Measurements from ENCODE around the gene NKD1.

The NKD1 gene

DNA sequence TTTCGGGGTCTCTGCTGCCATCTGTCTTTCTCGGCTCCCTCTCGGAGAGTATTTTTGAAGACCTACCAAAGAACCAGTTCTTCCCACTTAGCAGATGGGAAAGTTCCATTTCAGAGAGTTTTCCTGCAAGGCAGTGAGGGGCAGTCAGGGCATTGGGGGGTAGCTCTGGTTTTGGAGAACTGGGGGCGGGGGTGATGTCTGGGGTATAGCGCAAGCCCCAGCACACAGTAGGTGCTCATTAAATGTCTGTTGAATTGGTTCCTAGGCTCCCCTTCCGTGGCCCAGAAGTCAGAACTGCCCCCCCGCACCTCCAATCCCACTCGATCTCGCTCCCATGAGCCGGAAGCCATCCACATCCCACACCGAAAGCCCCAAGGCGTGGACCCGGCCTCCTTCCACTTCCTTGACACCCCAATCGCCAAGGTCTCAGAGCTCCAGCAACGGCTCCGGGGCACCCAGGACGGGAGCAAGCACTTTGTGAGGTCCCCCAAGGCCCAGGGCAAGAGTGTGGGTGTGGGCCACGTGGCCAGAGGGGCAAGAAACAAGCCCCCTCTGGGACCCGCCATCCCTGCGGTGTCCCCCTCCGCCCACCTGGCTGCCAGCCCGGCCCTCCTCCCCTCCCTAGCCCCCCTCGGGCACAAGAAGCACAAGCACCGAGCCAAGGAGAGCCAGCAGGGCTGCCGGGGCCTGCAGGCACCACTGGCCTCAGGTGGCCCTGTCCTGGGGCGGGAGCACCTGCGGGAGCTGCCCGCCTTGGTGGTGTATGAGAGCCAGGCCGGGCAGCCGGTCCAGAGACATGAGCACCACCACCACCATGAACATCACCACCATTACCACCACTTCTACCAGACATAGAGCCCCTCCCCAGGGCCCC is 85.0 kb downstream of the NKD1 start:
- no peak for FAIRE-seq

DNA sequence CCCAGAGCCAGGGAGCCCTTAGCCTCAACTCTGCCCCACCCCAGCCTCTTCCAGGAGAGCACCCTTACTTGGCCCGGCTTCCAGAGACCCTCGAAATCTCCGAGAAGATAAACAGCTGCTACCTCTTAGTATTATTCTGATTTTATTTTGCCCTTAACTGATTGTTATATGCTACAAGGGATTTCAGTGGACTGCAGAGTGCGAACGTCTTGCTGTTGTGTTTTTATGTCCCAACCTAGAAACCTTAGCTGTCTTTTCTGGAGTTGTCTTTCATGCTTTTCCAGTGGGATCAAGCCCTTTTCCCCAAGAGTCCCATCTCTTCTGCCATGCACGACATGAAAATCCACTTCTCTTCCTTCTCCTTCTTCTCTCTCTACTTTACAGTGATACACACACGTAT is 85.9 kb downstream of the NKD1 start:
- FAIRE-seq: no peak

DNA sequence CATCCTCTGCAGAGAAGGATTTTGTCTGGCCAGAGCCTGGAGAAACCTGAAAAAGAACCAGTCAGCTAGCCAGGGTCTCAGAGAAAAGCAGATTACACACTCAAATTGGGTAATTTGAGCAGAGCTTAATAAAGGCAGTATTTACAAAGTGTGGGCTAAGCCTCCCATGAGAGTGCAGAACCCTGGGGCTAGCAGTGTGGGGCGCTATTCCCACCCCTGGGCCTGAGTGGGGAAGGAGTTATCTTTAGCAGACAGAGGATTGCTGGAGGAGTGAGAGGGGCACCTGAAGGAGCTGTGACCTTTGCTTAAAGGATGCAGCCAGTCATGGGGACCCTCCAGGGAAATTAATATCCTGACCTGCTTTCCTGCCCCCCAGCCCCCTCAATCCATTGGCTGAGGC is 86.8 kb downstream of the NKD1 start:
- FAIRE-seq: no peak

DNA sequence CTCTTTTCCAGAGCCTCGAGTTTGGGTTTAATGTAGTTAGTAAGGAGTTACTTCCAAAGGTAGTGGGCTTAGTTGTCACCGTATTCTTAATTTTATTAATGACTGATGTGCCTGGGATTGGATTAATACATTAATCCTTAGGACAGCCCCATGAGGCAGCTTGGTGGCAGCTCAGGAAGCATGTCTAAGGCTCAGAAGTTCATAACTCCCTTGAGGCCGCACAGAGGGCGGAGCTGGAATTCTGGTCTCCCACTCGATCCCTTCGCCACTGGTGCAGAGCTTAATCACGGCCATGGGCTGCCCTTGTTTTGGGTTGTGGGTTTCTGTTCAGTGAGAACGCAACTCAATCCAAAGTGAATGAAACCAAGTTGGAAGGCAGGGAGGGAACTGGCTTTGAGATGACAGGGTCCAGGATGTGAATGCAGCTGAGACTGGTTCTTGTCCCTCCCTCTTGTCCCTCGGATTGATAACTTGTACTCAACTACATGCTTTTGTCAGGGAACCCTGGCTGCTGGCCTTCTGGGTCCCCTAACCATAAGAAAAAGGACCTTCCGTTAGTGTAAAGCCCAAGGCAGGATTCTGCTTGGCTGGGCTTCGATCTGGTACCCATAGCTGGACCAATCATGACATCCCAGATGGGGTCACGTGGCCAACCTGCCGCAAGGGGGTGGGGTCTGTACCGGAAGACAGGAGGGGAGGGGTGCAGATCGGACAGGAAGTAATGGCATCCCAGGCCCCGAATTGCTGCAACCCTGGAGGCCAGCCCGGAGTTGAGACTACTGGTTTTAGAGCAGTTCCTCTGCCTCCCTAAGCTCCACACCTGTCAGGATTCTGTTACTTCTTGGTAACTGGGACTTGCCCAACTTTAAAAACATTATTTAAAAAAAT is 87.6 kb downstream of the NKD1 start:
- FAIRE-seq: no peak

DNA sequence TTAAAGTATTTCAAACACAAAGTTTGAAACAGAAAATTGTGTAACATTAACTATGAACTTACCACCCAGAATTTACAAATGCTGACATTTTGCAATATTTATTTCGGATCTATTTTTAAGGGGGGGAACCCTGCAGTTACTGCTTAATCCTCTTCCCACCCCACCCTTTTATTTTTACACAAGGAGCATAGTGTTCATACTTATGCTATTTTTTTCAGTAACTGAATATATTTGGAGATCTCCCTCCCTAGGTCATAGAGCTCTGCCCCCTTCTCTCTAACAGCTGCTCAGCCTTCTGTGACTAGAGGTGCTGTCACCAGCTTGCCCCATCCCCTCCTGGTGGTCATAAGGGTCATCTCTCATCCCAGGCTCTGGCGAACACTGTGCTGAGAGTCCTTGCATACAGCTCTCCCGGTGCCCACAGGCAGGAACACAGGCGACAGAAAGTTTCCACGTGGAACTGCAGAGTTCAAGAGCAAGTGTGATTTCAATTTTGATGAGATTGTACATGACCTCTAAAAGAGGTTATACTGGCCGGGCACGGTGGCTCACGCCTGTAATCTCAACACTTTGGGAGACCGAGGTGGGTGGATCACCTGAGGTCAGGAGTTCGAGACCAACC is 88.7 kb downstream of the NKD1 start:
- FAIRE-seq: no peak

DNA sequence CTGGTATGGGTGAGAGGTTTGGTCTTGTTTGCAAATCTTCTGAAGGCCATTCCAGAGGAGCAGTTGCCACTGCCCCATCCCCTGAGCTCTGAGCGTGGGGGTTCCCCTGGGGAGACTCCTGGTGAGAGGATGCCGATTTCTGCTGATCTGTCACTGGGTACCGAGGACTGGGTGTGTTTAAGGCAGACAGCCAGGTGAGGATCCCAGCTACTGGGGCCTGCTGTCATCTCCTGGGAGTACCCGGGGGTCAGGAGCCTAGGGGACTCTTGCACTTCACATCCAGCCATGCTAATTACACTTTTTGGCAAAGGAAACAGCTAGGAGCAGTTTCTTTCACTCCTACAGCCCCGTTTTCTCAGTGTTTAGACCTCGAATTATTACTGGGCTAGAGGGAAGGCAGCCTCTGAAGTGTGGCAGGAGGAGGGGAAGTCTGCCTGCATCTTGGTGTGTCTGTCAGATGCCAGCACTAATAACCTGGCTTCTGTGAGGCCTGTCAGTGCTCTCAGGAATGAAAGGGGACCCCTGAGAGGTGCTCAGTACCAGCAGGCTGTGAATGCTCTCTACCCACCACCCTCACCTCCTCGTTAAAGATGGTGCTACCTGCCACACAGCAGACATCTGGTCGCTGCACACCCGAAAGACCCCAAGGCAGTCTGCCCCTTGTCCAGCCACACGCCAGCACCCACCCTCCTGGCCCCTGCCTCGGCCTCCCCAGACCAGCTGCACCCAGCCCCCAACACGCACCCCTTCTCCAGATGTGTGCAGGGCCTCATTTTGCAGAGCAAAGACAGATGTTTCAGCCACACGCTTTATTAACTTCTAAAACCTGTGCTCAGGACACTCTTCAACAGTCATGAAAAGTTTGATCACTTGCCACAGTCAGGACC is 89.8 kb downstream of the NKD1 start:
- FAIRE-seq: no peak

DNA sequence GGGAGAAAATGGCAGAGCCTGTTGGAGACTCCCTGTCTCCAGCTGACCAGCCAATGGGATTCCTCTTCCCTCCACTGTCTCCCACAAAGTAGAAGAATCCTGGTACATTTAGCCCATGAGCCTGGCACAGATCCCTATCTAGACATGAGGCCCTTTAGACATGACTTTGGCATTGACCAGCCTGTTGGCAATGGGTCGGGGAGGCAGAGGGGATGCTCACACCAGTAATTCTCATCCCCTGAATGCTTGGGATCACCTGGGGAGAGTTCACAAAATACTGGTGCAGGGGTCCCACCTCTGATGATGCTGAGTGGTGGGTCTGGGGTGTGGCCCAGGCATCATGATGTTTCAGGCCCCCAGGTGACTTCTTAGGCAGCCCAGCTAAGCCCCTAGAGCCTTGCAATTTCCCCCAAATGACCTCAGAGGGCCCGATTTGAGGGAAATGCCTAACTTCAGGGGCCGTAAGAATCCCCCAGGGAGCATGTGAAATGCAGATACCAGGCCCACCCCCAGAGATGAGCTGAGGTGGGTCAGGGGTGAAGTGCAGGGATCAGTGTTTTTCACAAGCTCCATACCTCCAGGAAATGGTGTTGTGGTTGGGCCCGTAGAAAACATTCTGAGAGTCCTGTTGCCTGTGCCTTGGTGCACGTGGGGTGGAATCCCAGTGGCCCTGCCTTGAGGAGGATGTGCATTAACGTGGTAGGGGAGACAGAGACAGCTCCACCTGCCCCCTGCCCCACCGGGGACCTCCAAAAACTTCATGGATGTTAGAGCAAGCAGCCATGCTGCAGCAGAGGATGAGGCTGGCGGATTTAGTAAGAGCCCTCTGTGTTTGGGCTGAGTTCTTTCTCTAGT is 90.8 kb downstream of the NKD1 start:
- FAIRE-seq: no peak

DNA sequence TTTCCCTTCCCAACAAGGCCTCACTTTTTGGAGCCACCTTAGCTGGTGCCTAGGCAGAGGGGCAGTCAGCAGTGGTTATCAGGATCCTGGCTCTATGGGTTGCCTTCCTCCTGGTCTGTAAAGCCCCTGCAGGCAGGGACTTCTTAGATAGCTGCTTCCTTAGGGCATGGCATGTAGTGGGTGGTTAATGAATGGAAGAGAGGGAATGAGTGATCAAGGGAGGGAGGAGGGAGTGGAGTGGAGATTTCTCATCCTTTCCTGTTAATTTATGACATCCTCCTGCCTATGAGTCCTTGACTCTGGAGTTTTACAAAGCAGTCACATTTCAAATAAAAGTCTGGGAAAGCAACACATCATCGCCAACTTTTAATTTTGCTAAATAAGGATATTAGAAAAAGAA is 92.2 kb downstream of the NKD1 start:
- FAIRE-seq: no peak

DNA sequence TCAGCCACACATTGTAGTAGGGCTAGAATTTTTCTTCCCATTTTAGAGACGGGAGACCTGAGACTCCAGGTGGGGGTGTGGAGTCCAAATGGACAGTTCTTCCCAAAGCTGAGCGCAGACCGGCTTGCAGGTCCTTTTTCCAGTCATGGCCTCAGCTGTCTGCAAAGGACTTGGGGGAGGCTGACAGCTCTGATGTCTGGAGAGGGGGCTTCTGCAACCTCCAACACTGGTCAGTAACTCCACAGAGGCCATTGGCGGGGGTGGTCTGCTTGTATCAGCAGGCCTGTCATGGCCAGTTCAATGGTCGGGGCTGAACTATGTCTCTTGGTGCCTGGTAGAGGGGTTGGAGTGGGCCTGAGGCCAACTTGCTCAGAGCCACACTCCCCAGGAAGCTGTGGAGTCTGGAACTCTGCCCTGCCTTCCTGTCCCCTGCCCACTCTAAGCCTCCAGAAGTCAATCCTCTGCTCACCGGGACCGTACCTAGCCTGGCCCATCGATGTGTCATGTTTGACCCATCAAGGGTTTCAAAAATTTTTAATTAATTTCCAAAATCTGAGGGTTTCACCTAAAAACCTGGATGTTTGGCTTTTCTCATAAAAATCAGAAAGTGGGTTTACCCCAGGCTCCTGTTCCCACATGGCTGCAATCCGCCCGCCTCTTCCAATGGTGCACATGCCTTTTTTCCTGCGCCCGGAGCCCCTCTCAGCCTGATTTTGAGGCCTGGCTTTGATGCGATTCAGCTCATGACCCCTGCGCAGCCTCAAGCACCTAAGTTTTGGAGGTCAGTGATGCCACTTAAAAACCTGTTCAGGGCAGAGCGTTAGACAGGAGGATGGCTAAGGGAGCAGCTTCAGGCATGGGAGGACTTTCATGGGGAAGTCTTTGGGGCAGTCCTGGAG is 93.0 kb downstream of the NKD1 start:
- FAIRE-seq: no peak

DNA sequence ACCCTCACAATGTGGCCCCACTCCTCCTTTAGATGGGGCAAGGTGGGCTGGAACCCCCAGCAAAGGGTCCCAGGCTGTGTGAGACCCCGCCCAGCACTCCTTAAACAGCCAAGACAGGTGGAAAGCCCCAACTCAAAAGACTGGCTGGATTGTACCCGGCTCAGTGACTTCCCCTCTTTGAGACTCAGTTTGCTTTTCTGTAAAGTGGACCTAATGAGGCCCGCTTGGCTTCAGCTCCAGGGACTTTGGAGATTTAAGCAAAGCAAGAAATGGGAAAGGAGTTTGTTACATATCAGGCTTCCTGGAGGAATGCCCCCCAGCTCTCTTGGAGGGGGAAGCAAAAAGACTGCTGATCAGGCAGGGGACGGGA is 93.6 kb downstream of the NKD1 start:
- no peak for FAIRE-seq

DNA sequence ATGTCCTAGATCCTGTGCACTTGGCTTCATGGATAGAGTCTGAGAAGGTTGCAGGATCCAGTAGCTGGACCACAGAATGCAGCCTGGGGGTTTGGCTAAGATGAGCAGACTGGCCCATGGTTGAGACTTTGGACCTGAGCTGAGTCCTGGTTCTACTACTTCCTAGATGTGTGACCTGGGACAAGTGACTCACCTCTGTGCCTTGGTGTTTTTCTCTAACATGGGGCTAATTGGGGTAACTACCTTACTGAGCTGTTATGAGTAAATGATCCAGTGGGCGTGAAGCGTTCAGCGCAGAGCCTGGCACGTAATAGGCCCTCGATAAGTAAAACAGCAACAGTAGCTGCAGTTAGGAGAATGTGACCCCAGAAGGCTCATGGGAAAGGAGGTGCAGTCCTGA is 94.2 kb downstream of the NKD1 start:
- FAIRE-seq: no peak

DNA sequence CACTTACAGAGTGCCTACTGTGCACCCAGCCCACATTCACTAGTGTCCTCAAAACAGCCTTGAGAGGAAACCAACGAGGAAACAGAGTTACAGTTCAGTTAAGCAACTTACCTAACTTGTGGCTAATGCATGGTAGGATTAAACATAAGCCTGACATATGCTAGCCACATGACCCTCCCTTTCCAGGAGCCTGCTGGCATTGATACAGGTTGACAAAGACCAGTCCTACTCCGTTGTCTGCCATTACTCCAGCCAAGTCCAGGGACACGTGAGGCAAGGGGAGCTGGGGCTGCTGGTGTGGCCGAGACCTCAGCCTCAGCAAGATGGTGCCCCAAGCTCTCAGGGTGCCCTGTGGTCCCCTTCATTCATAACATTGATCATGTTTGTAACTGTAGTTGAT is 95.0 kb downstream of the NKD1 start:
- FAIRE-seq: no peak

DNA sequence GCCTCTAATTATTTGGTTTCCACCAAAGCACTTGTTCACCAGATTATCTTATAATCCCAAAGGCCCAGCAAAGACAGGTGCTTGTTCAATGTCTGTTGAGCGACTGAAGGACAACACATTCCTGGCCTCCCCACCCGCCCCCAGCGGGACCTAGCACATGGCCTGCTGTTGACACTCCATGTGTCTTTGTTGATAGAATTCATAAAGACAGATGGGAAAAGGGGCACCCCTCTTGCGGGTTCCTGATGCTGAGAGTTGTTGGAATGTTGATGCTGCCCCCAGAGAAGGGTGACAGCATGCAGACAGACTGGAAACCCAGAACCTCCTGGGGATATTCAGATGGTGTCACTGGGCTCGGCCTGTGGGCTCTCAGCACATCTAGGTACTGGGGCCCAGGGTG is 96.0 kb downstream of the NKD1 start:
- FAIRE-seq: no peak

DNA sequence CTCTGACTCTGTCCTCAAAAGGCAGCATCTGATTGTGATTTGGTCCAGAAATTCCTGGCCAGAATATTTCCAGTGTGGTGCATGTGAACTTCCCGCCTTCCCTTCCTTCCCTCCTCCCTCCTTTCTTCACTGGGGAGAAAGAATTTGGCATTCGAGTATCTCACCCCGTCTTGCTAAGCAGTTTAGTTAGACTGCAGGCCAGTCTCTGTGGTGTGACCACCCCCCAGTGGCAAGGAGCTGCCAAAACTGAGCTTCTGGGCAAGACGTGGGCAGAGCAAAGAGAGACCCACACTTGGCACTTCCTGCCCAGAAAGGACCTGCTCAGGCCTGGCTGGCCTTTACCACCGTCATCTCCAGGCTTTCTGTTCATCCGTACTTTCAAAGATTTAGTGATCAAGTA is 96.5 kb downstream of the NKD1 start:
- no peak for FAIRE-seq

DNA sequence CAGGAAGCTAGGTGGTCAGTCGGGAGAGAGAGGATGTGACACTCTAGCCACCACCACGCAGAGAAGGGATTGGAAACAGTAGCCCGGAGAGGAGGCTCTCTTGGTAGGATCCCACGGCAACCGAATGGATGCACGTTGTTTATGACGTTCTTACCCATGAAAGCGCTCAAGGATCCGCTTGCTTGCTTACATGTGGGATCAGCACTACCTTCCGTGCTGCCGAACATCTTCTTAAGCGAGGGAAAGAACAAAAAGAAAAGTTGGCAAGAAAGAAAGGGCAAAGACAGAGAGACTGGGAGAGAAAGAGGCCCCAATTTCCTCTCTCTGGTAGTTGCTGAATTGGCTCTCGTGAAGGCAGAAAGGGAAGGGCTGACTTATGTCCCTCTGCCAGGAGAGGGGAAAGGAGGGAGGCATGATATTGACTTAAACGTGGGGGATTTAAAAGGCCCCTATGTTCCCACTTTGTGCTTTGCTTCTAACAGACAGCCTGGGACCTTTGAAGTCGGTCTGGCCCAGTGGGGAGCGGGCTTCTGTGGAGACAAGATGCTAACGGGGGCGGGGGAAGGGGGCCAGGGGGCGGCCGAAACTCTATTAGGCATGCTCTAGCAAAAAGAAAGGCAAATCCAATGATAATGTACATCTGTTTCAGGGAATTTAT is 97.5 kb downstream of the NKD1 start:
- FAIRE-seq: no peak

DNA sequence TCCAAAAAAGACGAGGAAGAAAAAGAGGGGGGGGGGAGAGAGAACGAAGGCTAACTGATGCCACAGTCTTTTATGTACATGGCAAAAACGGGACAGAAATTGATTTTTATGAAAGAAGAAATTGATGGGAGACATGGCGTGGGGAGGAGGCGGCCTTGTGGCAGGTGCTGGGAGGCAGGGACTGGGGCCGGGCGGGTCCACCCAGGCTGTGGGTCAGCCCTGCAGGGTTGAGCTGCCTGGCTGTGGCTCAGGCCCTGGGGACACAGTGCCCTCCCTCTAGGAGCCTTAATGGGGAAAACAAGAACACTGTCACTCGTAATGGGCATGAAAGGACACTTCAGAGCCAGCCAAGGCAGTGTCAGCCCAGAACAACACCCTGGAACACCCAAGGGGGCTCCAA is 98.1 kb downstream of the NKD1 start:
- no peak for FAIRE-seq

DNA sequence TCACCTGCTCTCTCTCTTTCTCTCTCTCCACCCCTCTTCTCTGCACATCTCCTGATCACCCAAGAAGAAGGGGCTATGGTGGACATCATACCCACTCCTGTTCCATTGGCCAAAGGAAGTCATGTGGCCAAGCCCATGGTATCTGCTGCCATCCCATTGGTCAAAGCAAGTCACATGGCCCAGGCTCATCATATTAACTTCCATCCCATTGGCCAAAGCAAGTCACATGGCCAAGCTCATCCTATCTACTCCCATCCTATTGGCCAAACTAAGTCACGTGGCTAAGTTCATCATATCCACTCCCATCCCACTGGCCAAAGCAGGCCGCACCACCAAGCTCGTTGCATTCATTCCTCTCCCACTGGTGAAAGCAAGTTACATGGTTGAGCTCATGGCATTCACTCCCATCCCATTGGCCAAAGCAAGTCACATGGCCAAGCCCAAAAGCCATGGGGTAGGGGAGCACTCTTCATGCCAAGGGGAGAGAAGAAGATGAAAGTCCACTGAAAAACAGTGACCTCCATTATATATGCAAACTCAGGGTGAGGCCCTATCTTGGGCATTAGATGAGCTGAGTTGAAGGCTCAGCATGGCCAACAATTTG is 103.7 kb downstream of the NKD1 start:
- FAIRE-seq: no peak

DNA sequence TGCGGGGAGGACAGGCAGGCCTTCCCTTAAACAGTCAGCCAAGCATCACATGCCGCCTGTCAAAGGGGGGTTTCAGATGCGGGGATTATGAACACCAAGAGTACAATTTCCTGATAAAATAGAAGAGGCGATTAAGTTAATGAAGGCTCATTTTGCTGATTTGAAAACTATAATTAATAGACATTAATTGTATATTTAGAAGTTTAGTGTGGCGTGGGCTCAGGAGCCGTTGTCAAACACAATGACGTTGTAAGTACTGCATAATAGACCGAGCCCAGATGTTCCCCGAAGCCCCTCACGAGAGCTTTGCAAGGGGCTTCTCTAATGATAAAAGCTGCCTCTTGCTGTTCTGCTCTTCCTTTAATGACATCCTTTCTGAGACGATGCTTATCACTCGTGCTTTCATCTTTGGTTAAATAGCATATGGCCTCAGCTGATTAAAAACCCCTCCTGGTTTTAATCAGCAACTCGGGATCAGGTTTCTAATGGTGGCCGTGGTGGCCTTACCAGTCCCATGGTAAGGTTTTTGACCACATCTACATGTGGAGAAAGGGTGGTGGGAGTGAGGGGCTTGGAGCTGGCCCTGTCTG is 104.7 kb downstream of the NKD1 start:
- FAIRE-seq: no peak
